Measurements from ENCODE around the gene CKB.
A peak's percentile ranks its signal among the peaks of the same experiment; 100 is the strongest.

Gene CKB

DNA sequence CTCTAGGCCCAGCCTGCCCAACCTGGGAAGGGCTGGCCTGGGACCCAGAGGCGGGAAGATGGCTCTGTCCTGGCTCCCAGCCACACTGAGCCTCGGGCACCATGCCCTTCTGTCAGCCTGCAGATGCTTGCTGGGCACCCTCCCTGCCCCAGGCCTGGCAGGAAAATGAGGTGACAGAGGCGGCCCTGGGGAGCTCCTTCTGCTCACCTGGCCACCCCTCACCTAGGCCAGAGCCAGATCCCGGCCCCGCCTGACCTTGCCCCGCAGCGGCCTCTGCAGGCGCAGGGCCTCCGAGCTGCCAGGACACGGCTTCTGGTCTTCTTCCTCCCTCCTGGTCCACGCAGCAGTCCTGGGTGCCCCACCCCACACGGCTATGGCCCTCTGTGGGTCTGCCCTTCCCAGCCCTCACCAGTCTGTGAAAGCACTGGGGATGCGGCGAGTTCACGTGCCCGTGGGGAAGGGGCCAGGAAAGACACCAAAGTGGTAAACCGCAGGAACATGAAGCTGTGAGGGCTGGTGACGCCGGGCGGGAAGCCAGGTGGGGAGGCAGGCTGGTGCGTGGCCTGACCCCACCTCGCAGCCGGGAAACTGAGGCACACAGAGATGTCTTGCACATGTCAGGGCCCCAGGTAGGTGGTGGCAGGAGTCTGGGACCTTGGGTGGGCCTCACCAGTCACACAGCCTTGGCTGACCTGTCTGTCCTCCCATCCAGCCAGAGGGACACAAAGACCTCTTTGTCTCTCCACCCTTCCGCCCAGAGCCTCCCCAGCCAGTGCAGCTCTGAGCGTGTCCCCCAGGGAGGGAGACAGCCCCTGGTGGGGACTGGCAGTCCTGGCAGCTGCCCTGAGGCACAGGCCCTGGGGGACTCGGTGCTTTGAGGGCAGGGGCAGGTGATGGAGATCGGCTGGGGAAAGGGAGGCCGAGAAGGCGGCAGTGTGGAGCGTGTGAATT lies 27.0 kb upstream of the CKB start:
- no peak for DNase-seq (ENCODE audit: low read depth in 2 of 2)

DNA sequence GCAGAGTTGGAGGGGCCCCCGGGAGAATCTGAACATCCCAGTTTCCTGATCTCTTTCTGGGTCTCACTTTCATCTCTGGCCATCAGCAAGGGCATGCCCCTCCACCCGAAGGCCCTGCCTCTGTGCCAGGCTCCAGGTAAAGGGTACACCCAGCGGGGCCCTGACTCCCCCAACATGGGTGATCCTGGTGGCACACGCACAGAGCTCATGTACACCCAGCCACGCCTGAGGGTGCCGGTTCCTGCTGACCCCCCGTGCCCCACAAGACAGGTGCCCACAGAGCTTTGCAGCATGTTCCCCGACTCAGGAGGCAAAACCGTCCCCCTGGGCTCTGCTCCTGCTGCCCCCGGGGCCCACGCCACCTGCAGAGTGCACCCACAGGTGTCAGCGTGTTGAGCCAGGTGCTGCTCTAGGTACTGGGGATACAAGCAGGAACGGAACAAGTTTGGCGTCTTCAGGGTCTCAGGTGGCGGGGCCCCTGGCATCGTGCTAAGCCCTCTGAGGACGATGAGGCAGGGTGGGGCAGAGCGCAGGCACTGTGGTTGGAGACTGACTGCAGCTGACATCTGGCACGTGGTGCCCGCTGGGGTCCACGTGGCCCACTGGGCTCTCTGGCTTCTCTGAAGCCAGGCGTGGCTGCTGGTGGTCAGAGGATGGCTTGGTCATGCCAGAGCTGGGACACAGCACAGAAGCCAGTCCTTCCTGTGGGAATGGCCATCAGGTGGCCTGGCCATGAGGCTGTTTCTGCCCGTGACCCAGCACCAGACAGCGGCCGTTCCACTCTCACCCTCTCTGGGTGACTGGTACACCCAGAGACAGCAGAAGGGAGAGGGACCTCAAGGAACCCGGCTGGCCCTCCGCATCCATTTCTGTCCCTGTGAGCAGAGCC lies 26.1 kb upstream of the CKB start:
- DNase-seq (ENCODE audit: low read depth in 2 of 2), result no peak

DNA sequence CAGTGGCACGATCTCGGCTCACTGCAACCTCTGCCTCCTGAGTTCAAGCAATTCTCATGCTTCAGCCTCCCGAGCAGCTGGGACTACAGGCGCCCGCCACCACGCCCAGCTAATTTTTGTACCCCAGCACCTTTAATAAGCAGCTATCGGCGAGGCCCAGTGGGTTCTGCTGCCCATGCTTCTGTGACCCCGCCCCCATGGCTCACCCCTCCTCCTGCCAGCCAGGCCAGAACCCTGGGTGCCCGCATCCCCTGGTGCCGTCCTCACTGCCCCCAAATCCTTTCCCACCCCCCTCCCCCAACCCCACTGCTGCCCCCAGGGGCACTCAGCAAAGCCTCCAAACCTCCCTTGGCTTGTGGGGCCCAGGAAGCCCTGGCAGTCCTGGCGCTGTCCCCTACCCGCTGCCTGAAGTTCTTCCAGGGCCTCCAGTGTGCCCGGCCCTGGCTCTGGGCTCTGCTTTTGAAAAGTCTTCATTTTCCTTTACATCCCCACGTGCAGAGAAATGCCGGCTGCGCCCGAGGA lies 25.4 kb upstream of the CKB start:
- DNase-seq (ENCODE audit: low read depth in 2 of 2), result no peak

DNA sequence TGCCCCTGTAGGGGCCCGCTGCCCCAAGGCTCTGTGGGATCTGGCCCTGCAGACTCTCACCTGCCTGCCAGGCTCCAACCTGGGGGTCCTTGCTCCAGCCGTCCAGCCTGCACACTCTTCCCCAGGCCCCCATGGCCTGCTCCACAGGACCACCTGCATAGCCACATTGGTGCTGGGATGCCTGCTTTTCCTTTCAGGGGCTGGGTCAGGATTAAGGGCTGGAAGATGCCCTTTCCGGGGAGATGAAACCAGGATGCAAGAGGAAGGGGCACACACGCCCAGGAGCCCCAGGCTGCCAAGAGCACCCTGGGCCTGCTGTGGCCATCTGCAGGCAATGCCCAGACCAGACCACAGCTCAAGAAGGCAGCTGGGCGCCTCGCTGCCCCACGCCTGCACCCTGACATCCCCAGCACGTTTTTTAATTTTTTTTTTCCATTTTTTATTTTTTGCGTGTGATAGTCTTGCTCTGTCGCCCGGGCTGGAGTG lies 24.9 kb upstream of the CKB start:
- no peak for DNase-seq (ENCODE audit: low read depth in 2 of 2)

DNA sequence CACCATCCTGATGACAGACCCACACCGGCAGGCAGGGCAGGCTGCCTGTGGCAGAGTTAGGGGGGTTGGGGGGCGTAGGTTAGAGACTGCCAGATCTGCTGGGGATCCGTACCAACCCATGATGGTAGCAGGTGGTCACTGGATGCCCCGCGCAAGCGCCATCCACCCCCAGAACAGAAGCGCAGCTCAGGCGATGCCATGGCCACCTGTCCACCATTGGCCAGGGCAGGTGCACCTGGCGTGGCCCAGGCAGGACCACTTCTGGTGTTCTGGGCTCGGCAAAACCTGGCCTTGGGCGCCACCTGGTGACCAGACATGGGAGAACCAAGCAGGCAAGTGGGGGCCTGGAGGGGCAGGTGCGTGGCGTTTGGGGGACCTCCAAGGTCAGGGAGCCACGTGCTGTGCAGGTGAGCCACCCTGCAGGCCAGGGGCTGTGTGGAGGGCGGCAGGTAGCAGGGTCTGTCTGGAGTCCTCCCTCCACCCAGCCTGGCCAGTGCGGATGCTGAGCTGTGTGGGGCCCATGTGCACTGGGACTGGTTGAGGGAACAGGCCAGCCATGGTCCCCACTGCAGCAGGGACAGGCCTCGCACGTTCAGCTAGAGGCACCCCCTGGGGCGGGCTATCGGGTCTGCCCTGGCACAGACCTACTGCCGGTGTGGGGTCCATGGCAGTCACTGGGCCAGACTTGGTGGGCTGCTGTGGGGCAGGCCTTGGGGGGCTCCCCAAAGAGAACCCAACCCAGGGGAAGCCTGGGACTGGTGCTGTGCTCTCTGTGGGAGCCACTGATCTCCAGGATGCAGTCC lies 24.2 kb upstream of the CKB start:
- peak; percentile 41 to 56 for DNase-seq (ENCODE audit: low read depth in 2 of 2)

DNA sequence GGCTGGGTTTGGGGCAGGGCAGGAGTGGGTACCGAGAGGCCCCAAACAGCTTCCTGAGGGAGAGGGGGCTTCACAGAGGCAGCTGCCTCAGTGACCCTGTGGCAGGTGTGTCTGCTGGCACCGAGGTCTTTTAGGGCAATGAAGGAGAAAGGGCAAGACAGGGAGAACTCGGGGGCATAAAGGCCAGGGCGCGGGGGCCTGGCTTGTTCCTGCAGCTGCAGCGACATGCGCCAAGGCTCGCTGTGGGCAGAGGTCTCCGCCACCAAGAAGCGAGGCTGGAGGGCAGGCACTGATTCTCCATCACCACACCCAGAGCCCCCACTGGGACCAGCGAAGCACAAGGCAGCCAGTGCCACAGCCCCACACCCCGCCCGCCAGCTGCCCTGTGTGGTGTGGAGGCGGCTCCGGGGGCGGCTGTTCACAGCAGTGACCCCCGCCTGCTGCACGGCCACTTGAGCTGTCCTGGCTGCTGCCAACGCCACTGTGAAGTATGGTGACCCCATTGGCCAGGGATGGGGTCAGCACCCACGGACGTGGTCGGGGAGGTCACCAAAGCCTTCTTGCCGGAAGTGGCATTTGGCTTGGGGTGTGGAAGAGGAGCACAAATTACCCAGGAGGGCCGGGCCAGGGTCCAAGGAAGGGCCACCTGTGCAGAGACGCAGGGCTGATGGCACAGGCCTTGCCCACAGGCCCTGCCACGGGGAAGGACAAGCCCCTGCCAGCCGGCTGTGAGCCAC lies 23.5 kb upstream of the CKB start:
- DNase-seq (ENCODE audit: low read depth in 2 of 2), result no peak

DNA sequence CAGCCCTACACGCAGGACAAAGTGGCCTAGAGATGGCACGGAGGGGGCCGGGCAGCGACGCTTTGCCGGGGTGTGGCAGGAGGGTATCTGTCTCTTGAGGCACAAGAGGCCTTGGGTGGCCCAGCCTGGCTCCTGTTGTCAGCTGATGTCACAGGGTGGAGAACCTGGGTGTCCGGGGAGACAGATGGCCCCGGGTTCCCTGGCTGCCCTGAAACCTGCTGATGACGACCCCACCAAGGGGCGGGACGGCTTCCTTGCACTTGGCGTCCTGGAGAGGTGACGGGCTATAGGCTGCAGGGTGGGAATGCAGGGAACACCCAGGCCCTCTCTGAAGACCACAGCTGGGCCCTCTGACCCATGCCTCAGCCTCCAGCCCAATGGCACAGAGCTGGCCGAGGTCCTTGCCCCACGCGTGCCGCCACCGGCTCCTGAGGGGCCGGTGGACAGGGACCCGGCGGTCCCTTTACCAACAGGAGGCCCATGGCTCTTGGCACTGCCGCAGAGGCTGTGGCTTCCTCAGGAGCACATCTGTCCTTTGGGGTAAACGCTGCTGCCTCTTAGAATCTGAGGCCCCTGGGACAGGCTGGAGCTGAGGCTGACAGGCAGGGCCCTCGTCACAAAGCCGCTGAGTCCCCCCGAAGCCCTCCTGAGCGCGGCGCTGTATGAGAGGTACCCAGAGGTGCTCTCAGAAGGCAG lies 22.7 kb upstream of the CKB start:
- no peak for DNase-seq (ENCODE audit: low read depth in 2 of 2)

DNA sequence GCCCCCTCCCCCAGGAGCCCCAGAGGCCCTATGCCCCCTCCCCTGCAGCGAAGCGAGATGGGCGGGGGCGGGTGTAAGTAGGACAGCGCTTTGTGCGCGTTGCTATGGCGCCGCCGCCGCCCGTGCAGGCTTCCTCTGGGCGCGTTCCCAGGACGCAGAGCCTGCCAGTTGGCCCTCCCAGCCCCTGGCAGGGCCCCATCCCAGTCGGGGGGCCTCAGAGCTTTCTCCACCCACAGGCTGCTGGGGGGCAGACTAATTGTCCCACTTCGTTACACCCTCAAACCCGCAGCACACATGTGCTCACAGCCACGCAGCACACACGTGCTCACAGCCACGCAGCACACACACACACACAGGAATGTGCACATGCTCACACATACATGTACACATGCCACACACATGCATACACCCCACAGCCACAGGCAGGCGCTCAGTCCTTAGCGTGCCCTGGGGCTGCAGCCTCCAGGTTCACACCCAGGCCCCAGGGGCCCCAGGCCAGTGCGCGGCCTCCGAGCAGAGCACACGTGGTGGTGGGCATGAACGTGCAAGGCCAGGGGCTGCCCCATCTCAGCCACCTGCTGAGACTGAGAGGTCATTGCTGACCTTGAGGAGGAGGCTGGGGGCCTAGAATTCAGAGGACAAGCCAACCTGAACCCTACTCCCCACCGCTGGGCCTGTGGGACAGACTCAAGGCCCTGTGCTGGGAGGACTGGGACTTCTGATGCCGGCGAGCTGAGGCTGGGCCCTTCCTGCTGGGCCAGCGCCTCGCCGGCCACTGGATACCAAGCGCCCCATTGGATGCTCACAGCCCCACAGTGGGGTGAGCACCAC lies 22.0 kb upstream of the CKB start:
- DNase-seq (ENCODE audit: low read depth in 2 of 2), result no peak

DNA sequence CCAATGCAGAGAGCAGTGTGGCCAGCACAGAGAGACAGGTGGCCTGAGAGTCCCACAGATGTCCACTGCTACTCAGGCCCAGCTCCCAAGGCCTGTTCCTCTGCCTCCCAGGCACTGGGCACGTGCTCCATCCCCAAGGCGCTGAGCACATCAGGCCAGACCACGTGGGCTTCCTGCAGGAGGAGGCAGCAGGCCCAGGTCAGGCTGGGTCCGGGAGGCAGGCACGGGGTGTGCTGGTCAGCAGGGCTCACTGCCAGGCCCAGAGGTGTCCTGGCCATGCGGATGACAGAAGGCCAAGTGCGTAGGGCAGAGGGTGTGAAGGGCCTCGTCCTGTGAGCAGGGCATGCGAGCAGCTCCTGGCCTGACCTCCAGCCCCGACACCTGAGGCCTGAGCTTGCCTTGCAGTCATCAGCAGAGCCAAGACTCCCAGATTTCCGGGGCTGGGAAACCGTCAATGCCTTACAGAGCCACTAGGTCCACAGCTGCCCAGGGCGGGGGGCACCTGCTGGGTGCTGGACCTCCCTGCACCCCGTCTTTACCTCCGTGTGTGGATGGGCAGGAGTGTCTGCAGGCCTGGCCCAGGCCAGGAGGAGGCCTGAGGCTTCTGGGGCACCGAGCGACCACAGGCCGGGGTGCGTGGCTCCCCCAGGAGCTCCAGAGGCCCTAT lies 21.2 kb upstream of the CKB start:
- DNase-seq (ENCODE audit: low read depth in 2 of 2), result no peak

DNA sequence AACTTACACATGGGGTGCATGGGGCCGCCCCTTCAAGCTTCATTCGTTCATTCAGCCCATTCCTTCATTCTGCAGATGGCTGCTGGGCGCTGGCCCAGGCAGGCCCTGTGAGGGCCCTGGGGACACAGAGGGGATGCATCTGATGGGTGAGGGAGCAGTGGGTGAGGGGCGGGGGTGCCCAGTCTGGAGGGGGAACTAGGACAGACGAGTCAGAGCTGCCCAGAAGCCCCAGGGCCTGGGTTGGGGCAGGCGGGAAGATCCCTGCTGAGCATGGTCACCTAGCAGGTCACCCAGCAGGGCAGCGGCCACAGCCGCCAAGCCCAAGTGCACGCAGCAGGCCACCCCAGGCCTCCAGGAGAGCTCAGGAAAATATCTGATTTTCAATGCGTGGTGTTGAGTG lies 20.5 kb upstream of the CKB start:
- DNase-seq (ENCODE audit: low read depth in 2 of 2), result no peak

DNA sequence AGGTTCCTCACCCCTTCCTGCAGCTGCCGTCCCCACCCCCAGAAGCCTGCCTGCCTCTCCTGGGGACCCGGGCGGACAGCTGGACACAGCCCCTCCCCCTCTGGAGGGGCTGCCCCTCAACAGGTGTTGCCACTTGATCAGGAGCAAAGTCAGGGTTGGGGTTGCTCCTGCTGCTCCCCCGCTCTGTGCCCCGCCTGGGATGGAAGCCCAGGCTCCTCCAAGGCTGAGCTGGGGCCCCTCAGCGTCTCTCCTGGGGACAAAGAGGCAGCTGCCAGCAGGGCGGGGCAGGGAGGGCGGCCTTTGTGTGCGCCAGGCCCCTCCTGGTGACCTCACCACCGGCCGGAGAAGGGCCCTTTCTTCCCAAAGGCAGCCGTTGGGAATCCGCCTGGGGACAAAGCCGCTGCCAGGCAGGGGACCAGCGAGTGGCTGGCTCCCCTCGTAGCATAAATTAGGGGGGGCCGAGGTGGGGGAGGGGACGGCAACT lies 20.0 kb upstream of the CKB start:
- no peak for DNase-seq (ENCODE audit: low read depth in 2 of 2)

DNA sequence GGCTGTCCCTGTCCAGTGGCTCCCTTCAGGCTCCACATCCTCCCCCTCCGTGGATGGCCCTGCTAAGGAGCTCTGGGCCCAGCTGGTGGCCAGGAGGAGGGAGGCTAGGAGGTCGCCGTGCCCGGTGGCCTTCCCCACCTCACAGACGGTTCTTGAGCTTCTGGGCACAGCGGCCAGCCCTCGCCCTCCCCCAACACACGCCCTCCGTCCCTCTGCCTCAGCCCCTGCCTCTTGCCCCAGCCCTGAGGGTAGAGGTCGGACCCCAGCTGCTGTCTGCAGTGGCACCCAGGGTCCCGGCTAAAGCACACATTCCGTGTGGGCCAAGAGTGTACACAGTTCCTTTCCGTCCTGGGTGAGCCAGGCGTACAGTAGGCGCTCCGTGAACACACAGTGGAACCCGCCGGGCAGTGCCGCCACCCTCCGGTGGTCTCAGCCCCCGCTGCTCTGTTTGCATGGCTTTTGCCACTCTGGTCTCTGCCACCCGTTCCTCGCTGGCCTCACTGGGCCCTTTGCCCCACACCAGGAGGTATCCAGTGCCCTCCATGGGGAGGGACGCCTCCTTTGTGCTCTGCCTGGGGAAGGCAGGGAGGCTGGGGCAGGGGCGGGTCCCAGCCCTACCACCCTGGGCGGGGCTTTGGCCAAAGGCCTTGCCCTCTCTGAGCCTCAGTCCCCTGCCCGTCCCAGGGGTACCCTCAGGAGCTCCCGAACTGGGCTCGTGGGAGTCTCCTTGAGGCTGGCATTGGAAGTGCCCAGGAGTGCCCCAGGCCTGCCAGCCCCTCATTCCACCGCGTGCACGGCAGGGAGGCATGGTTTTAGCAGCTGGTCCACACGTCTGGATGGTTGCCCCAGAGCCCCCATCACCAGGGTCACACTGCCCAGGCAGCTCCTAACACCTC lies 19.3 kb upstream of the CKB start:
- DNase-seq (ENCODE audit: low read depth in 2 of 2), result no peak

DNA sequence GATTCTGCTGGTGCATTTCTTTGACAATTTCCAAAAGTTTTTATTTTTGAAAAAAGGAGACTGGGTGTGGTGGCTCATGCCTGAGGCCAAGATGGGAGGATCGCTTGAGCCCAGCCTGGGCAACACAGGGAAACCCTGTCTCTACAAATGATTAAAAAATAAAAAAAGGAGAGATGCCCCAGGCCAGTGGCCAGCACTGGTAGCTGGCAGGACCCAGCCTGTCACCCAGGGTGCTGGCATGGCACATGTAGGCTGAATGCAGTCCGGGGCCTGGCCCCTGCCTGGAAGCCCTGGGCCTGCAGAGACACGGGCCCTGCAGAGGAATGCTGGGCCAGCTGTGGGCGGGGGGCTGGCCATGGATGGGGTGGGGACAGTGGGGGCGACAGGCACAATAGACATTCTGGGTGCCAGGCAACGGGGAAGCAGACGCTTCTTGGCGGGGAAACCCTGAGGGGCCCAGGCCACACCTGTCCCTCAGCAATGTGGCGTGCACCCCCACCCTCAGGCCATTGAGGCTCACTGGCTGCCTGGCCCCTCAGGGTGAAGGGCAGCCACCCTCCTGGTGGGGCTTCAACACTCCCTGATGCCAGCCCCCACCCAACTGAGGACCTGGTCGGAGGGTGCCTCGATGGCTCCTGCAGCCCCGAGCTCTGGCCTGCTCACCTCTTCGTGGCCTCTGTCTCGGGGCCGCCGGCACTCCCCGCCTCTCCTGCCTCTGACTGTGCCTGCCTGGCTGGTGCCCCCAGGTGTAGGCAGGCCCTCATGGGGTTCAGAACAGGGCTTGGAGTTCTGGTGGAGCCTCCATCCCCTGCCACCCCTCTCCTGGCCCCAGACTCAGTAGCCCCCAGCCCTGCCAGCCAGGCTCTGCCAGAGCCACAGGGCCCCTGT lies 18.4 kb upstream of the CKB start:
- no peak for DNase-seq (ENCODE audit: low read depth in 2 of 2)

DNA sequence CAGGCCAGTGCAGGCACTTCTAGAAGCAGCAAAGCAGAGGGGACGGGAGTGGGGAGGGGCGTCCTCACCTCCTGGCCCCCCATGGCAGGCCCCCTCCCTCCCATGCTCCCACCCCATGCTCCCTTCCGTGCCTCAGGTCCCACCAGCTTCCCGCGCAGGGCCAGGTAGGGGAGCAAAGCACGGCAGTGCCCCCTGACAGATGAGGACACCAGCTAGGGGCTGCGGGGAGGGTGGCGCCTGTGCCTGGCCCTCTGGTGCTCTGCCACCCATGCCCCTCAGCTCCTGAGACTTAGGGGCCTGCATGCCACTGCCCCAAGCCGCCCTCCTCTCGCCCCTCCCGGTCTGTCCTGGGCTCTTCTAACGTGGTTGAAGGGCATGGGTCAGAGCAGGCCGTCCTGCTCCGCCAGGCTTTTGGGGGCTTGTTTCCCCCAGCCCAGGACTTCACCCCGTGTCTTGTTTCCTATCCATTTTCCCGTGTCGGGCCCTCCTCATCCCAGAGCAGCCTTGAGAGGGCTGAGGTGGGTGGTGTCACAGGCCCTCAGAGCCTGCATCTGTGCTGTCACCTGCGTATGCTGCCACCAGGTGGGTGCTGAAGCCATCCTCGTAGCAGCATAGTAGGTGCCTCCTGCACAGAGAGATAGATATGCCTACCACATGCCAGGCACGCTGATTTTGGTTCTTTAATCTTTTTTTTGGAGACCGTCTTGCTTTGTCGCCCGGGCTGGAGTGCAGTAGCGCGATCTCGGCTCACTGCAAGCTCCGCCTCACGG lies 16.6 kb upstream of the CKB start:
- no peak for DNase-seq (ENCODE audit: low read depth in 2 of 2)

DNA sequence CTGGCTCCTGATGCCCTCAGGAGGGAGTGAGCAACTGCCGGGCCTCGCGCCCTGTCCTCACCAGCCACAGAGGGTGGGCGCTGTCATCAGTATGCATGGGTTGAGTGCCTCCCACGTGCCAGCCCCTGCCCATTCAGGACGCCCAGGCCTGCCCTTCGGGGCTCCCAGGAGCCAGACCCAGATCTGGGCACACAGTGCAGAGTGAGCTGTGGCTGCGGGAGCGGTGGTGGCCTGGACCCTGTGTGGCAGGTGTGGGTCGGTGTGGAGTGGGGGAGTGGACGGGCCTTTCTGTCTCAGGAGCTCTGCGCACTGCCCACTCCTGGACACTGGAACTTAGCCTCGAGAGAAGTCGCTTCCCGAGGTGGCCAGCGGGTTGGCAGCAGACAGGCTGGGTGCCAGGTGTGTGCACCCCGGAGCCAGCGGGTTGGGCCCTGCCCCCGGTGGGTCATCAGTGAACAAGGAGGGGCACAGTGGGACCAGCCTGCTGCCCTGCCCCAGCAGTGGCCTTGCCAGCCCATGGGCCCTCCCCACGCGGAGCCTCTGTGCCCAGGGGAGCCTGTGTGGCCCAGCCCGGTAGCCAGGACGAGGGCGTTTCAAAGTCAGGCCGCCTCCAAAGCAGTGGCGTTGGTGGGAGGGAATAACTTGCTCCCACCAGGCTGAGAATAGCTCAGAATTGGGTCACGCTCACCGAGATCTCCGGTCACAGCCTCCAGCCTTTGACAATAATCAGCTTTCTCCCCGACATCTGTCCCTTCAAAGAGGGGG lies 15.8 kb upstream of the CKB start:
- DNase-seq (ENCODE audit: low read depth in 2 of 2), result no peak

Measured in stimulated activated CD4-positive, alpha-beta T cell treated with anti-CD3 and anti-CD28 coated beads, Interleukin-1b, Interleukin-23, amount 100 ng/mL, for 1 hour (primary cell).